Tibial nerve (tissue), 3 donors: ENCODE data around the gene NKD1.

Source experiments
- CTCF ChIP-seq, 5 experiments: fragments of 200-600 bp in 3 of 5; fragments of 450-650 bp in 2 of 5; sonication (generic) in 3 of 5; IDR thresholded peaks; one replicate each; pipeline ENCODE4 v1.5.1; 2016 to 2019; ENCODE audit warnings: antibody characterized with exemption in 5 of 5, mild to moderate bottlenecking in 3 of 5, moderate library complexity in 2 of 5
- POLR2A ChIP-seq, 2 donors: fragments of 450-650 bp; IDR thresholded peaks; one replicate each; pipeline ENCODE4 v1.6.1; 2017; ENCODE audit warnings: antibody characterized with exemption in 2 of 2, mild to moderate bottlenecking in 2 of 2, moderate library complexity in 2 of 2

DNA sequence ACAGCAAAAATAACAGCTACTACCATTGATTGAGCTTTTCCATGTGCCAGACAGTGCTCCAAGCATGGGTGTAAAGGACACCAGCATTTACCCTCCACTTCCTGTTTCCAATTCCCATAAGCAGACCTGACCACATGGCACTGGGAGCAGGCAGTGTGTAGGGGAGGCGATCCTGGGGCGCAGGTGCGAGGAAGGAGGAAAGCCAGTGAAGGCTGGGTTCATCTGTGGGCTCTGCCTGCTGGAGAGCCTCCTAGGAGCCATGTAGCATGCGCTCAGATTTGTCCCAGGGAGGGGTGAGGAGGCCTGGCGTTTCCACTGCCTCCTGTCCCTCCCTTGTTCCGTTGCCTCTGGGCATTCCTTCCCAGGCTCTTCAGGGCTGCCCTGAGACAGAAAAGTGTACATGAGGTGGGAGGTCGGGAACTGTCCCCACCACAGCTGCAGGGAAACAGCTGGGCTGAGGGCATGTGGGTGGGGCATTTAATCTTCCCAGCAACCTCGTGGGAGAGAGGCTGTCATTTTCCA lies 76.3 kb downstream of the NKD1 start:
- TF ChIP-seq CTCF (IDR thresholded peaks at IDR 0.05) (no peak), POLR2A (IDR thresholded peaks at IDR 0.05) (no peak)
